Activated CD8-positive, alpha-beta memory T cell treated with anti-CD3 and anti-CD28 coated beads, Interleukin-2, amount 10 ng/mL, durations not matched to agents 7 days and 5 days (primary cell): Measurements from ENCODE around the gene EPB41L5. TPM values are rescaled to one million over a fixed set of nuclear protein-coding genes. Genes with fewer than 3 reads are reported as not detected.
"Not testable (repeated sequence)": the region's sequence is repeated elsewhere in the genome, so short reads cannot be mapped to it uniquely, and the experiment has no call there.

Experiments
- ATAC-seq: fragments of 150-1000 bp; cut with Tn5 transposase; one replicate; pipeline ENCODE4 v1.10.0; 2021; ENCODE audit warnings: moderate library complexity
- CTCF ChIA-PET: fragments of 350-600 bp; sonication (Branson Sonifier 250); formaldehyde crosslinking; loops from one replicate; lab custom pipeline; 2021; ENCODE audit warnings: antibody characterized with exemption; lab: Charles Lee
- DNase-seq: peaks from one replicate; pipeline ENCODE4 v3.0.0-alpha.2; 2020
- H3K27ac Mint-ChIP-seq: one replicate; pipeline ENCODE4 v1.8.0; 2021; ENCODE audit warnings: mild to moderate bottlenecking, mixed read lengths
- H3K27me3 Mint-ChIP-seq: one replicate; pipeline ENCODE4 v1.8.0; 2021; ENCODE audit warnings: mixed read lengths
- H3K36me3 Mint-ChIP-seq: one replicate; pipeline ENCODE4 v1.8.0; 2021; ENCODE audit warnings: mild to moderate bottlenecking, mixed read lengths
- H3K4me1 Mint-ChIP-seq: one replicate; pipeline ENCODE4 v1.8.0; 2021; ENCODE audit warnings: mixed read lengths
- H3K4me3 Mint-ChIP-seq: one replicate; pipeline ENCODE4 v1.8.0; 2021; ENCODE audit warnings: mild to moderate bottlenecking, moderate library complexity, mixed read lengths
- H3K9me3 Mint-ChIP-seq: one replicate; pipeline ENCODE4 v1.8.0; 2022; ENCODE audit warnings: low read depth, mixed read lengths
- total RNA-seq, 2 experiments: library from RNA; stranded (reverse); gene quantifications; one replicate each; pipeline ENCODE4 v1.2.3, GENCODE V29; 2021

The EPB41L5 gene
- total RNA-seq, 2 experiments from 2014 or later = 1.9 to 2.2 TPM

DNA sequence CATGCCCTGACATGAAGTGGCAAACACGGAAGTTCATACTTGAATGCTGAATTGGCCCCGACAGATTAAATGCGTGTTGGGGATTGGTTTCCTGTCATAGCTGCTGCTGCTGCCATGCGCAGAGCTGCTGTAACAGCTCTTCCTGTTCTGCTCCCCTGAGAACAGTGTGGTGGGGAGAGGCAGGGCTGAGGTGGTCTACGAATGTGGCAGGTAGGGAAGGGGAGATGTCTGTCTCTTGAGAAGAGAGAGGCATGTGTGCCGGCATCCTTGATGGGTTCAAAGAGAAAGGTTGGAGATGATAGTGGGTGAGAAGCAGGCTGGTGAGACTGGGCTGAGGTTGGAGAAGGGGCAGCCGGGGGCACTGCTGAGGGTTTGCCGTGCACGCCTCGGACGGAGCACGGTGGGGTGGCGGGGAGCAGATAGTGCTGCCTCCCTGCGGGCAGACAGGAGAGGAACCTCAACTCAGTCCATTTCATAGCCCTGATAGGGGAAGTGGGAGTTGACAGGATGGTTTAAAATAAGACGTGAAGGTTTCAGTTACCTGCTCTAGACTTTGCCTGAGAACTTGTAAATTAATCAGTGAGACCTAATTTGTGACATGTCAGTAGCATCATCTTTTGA lies 164.2 kb downstream of the EPB41L5 start:
- Mint-ChIP-seq H3K4me1 (peaks cover 55% of the 10 kb centered on the region), H3K36me3 (peaks cover 2% of the 10 kb centered on the region), H3K4me3 (peak overlapping the region; percentile 89), H3K27ac (peak overlapping the region; percentile 96), H3K27me3 (no peaks in the 10 kb centered on the region), H3K9me3 (no peaks in the 10 kb centered on the region)
- CTCF ChIA-PET = interaction anchor here (0.6 to 6.4 kb wide), 27 partner anchors 8 to 504 kb away, joined by 3 to 93 read pairs (median 4); partner anchors contain the start of genes EPB41L5, PTPN4 and TMEM185B
- DNase-seq = peak; percentile 89
- ATAC-seq = peak; percentile 95

DNA sequence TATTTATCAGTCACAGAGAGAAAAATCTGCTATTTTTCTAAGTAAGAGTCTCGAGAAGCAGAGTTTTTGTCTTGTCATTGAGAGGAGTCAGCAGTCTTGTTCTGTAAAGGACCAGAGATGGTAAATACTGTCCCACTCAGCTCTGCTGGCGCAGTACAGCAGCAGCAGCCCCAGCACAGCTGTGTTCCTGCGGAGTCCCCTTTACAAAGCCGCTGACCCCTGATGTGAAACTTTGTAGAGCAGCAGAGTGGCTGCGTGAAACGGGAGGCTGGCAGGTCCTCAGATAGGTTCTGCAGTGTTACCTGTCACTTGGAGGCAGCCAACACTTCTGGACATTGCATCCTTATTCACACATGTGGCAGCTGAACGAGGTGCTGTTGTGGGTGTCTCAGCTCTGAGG lies 165.1 kb downstream of the EPB41L5 start:
- DNase-seq = no peak
- H3K4me1 Mint-ChIP-seq = peaks cover 62% of the 10 kb centered on the region

DNA sequence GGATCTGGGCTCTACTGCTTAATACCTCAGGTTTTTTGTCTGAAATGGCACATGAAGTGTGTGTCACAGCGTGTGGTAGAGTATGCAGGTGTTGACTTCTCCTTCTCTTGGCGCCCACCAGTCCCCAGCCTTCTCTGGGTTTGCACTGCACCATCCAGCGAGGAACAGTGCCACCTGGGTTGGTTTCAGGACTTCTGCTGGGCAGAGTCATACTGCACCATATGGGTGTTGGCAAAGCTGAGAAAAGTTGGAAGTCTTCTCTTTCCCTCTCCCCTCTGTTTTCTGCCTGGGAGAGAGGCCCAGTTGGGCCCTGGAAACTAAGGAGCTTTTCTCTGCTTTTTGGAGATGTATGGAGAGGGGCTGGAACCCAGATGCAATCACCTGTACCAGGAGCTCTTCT lies 166.5 kb downstream of the EPB41L5 start:
- ATAC-seq = no peak
- H3K4me3 Mint-ChIP-seq = no peak overlapping the region
- DNase-seq = no peak
- no peaks in the 10 kb centered on the region for H3K9me3 Mint-ChIP-seq
- CTCF ChIA-PET = interaction anchor here (5.4 to 6.4 kb wide), 2 partner anchors 70 to 132 kb away, joined by 82 to 93 read pairs; no protein-coding TSS in a partner anchor
- H3K36me3 Mint-ChIP-seq = peaks cover 7% of the 10 kb centered on the region
- no peaks in the 10 kb centered on the region for H3K27me3 Mint-ChIP-seq
- H3K27ac Mint-ChIP-seq = peak overlapping the region; percentile 7
- peaks cover 65% of the 10 kb centered on the region for H3K4me1 Mint-ChIP-seq

More for the DNA sequence above, 165.1 kb downstream of the EPB41L5 start:
- Mint-ChIP-seq H3K36me3 (peaks cover 3% of the 10 kb centered on the region), H3K27me3 (no peaks in the 10 kb centered on the region), H3K9me3 (no peaks in the 10 kb centered on the region), H3K4me3 (peak overlapping the region; percentile 89), H3K27ac (peak overlapping the region; percentile 96)
- CTCF ChIA-PET = interaction anchor here (0.6 to 6.4 kb wide), 11 partner anchors 53 to 537 kb away, joined by 3 to 93 read pairs (median 3); no protein-coding TSS in a partner anchor
- no peak for ATAC-seq

DNA sequence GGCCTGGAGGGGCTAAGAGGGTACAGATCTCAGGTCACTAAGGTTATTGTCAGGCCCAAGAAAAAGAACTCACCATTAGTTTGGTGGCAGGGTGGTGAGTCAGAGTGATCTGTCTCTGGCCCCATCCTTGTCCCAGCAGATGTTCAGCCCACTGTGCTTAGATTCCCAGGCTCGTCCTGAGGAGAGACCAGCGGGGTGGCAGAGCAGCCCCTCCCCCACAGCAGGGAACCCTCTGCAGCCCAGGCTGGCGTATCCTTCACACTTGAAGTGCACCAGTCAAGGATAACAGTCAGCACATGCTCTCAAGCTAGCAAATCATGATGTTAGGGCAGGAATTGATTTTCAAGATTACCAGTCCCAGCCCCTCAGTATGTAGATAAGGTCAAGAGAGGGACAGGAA lies 167.2 kb downstream of the EPB41L5 start:
- ATAC-seq = no peak
- Mint-ChIP-seq H3K36me3 (peaks cover 7% of the 10 kb centered on the region), H3K4me1 (peaks cover 67% of the 10 kb centered on the region), H3K9me3 (no peaks in the 10 kb centered on the region), H3K27ac (no peak overlapping the region), H3K4me3 (no peak overlapping the region), H3K27me3 (no peaks in the 10 kb centered on the region)
- CTCF ChIA-PET = interaction anchor here (1.1 to 6.4 kb wide), 3 partner anchors 8 to 133 kb away, joined by 3 to 82 read pairs (median 17); no protein-coding TSS in a partner anchor
- no peak for DNase-seq

DNA sequence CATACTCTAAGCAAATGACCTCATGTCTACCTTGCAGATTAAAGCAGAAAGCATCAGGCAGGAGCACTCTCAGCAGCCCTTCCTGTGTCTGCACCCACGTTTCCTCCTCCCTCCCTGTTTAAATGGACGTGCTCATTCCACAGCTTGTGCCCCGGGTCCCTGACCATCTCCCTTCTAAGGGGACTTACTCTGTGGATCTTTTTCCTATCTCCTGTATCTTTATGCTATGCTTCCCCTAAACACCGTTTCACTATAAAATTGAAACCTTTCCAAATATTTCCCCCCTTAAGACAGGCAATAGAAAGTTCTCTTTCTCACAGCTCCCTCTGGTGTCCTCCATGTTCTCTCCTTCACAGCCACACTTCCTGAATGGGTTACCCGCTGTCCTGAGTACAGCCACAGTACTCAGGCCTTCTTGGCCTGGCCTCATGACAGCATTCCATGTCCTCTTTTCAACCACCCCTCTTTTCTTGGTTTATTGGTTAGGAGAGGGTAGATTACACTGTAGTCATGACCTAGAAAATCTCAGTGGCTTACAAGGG lies 169.2 kb downstream of the EPB41L5 start:
- Mint-ChIP-seq H3K27me3 (peaks cover 4% of the 10 kb centered on the region), H3K36me3 (peaks cover 7% of the 10 kb centered on the region), H3K9me3 (no peaks in the 10 kb centered on the region), H3K4me3 (peak overlapping the region; percentile 16), H3K4me1 (peaks cover 51% of the 10 kb centered on the region), H3K27ac (peak overlapping the region; percentile 76)
- no peak for ATAC-seq
- no peak for DNase-seq
- CTCF ChIA-PET = interaction anchor here (0.8 to 3.7 kb wide), 5 partner anchors 13 to 540 kb away, joined by 3 to 17 read pairs (median 4); no protein-coding TSS in a partner anchor

DNA sequence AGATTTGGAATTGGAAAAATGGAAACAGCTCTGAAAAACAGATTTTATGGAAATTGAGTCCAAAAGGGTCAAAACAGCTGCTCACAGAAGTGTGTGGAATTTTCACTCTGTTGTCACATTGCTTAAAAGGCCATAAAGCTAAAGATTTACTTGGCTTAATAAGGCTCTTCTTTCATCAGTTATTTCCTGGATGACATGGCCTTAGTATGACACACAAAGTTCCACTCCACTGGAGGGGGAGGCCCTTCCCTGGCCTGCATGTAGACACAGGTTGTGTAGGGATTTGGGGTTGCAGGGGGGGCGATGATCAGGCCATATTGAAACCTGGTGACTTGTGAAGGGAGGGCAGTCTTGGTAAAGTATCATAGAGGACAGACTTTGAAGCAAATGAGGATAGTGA lies 176.3 kb downstream of the EPB41L5 start:
- ATAC-seq (no peak), DNase-seq (no peak)
- peaks cover 22% of the 10 kb centered on the region for H3K27me3 Mint-ChIP-seq
- CTCF ChIA-PET = no interaction called here
- peaks cover 10% of the 10 kb centered on the region for H3K36me3 Mint-ChIP-seq
- peaks cover 6% of the 10 kb centered on the region for H3K4me1 Mint-ChIP-seq
- H3K9me3 Mint-ChIP-seq = peaks cover 9% of the 10 kb centered on the region
- no peak overlapping the region for H3K4me3 Mint-ChIP-seq
- H3K27ac Mint-ChIP-seq = no peak overlapping the region

DNA sequence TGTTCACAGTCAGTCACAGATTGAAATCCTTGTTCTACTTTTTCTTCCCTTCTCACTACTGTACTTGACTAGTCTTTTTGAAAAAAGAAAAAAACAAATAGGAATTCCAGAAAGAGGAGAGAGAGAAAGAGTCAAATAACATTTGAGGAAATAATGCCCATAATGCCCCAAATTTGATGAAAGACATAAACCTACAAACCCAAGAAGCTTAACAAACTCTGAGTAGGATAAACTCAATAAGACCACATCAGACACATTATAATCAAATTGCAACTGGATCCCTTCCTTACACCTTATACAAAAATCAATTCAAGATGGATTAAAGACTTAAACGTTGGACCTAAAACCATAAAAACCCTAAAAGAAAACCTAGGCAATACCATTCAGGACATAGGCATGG lies 179.4 kb downstream of the EPB41L5 start:
- ATAC-seq (no peak), DNase-seq (no peak)
- Mint-ChIP-seq H3K27me3 (peaks cover 18% of the 10 kb centered on the region), H3K27ac (no peak overlapping the region), H3K36me3 (peaks cover 19% of the 10 kb centered on the region), H3K4me3 (no peak overlapping the region), H3K9me3 (peaks cover 13% of the 10 kb centered on the region), H3K4me1 (no peaks in the 10 kb centered on the region)
- CTCF ChIA-PET = no interaction called here

DNA sequence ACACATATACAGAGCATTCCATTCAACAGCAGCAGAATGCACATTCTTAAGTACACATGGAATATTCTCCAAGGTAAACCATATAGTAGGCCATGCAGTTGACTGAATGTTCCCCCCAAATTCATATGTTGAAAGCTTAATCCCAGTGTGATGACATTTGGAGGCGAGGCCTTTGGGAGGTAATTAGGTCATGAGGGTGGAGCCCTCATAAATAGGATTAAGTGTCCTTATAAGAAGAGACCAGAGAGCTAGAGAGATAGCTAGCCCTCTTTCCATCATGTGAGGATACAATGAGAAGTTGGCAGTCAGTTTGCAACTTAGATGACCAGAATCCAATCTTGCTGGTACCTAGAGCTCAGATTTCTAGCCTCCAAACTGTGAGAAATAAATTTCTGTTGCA lies 182.7 kb downstream of the EPB41L5 start:
- ATAC-seq (no peak), DNase-seq (no peak)
- Mint-ChIP-seq H3K27me3 (peaks cover 14% of the 10 kb centered on the region), H3K36me3 (peaks cover 24% of the 10 kb centered on the region), H3K9me3 (peaks cover 13% of the 10 kb centered on the region), H3K27ac (no peak overlapping the region), H3K4me3 (no peak overlapping the region), H3K4me1 (no peaks in the 10 kb centered on the region)
- CTCF ChIA-PET = interaction anchor here (1.2 to 1.6 kb wide), 6 partner anchors 10 to 34 kb away, joined by 3 to 6 read pairs (median 4); no protein-coding TSS in a partner anchor

DNA sequence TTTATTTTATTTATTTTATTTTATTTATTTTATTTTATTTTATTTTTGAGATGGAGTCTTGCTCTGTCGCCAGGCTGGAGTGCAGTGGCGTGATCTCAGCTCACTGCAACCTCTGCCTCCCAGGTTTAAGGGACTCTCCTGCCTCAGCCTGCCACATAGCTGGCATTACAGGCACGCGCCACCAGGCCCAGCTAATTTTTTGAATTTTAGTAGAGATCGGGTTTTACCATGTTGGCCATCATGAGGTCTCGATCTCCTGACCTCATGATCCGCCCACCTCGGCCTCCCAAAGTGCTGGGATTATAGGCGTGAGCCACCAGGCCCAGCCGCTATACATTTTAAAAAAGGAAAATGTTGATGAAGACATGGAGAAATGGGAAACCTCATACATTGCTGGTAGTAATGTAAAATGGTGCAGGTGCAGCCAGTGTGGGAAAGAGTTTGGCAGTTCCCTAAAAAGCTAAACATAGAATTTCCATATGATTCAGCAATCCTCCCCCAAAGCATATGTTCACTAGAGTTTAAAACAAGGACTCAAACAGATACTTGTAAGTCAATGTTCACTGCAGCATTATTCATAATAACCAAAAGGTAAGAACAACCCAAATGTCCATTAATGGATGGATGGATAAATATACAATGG lies 187.1 kb downstream of the EPB41L5 start:
- H3K9me3 Mint-ChIP-seq, H3K27ac Mint-ChIP-seq, DNase-seq, H3K4me3 Mint-ChIP-seq, H3K27me3 Mint-ChIP-seq, H3K4me1 Mint-ChIP-seq, ATAC-seq: not testable (repeated sequence)
- CTCF ChIA-PET = interaction anchor here (1.8 kb wide), 1 partner anchor 25 kb away, joined by 5 read pairs; no protein-coding TSS in a partner anchor
- H3K36me3 Mint-ChIP-seq = peaks cover 14% of the 10 kb centered on the region

DNA sequence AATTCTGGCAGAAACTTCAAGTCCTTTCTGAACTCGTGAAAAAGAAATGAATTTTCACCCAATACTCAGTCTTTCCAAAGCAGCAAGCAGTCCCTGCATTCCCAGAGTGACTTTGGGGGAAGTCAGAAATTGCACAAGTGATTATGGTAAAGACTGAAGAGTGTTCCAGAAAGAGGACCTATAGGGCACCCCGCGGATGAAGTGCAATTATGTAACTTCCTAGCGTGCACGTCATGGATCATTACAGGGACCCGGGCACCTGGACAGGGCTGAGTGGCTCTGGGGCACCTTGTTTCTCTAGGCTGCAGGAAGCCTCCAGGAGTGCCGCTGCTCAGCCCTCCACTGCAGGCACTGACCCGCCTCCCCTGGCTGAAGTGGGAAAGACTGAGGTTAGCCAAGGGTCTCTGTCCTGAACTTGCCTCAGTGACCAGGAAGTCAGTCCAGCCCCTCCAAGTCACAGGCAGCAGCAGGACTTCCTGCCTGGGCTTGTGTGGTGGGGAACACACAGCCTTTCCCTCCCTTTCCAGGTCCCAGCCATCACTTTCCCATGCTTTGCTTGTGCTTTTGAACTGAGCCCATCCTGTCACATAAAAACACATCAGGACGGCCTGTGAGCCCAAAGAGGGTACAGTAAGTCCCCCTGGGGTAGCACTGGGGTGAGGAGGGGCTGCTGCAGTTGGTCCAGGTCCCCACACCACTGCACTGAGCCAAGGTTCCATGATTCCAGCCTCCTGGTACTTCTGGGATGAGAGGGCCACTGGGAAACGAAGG lies 190.6 kb downstream of the EPB41L5 start:
- ATAC-seq (no peak), DNase-seq (no peak)
- no peaks in the 10 kb centered on the region for H3K27me3 Mint-ChIP-seq
- H3K36me3 Mint-ChIP-seq = peaks cover 5% of the 10 kb centered on the region
- H3K4me3 Mint-ChIP-seq = no peak overlapping the region
- H3K4me1 Mint-ChIP-seq = peaks cover 8% of the 10 kb centered on the region
- CTCF ChIA-PET = interaction anchor here (1.1 to 2.1 kb wide), 5 partner anchors 11 to 110 kb away, joined by 3 to 17 read pairs (median 5); no protein-coding TSS in a partner anchor
- H3K9me3 Mint-ChIP-seq = peaks cover 2% of the 10 kb centered on the region
- no peak overlapping the region for H3K27ac Mint-ChIP-seq

DNA sequence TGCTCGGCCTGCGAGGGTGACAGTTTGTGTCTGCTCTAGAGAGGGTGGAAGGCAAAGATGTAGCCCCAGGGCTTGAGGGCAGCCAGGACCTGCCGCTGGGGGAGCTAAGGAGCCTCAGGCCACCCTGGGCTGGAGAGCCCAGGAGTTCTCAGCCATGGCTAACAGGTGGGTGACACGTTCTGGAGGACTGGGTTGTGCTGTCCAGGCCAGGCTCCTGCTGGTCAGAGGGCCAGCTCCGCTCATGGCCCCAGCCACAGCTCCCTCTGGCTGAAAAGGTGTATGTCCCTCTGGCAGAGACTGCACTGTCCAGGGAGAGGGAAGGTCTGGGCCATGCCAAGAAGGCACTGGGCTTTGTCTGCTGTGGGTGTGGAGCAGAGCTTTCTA lies 191.1 kb downstream of the EPB41L5 start:
- CTCF ChIA-PET = interaction anchor here (1.2 to 2.1 kb wide), 4 partner anchors 11 to 109 kb away, joined by 3 to 17 read pairs (median 8); no protein-coding TSS in a partner anchor
- Mint-ChIP-seq H3K4me3 (no peak overlapping the region), H3K4me1 (peaks cover 8% of the 10 kb centered on the region), H3K36me3 (peaks cover 3% of the 10 kb centered on the region), H3K9me3 (no peaks in the 10 kb centered on the region), H3K27ac (no peak overlapping the region), H3K27me3 (no peaks in the 10 kb centered on the region)
- DNase-seq (no peak), ATAC-seq (no peak)

DNA sequence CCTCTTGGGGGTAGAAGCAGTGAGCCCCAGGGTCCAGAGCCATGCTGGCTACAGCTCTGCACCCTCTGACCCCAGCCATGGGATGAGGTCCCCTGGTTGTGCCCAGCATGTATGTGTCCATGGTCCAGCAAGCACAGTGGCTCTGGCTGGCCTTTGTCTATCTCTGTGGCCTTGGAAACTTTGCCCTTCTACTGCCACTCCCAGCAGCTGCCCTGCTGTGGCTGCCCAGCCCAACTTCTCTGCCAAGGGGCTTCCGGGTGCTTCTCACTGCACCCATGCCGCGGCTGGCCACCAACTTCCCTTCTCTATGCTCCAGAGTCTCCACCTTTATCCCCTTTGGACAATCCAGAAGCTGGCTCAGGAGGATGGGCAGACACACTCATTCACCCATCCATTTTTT lies 191.5 kb downstream of the EPB41L5 start:
- CTCF ChIA-PET = interaction anchor here (1.2 to 2.1 kb wide), 5 partner anchors 10 to 109 kb away, joined by 3 to 17 read pairs (median 5); no protein-coding TSS in a partner anchor
- ATAC-seq (no peak), DNase-seq (no peak)
- Mint-ChIP-seq H3K4me3 (no peak overlapping the region), H3K27me3 (no peaks in the 10 kb centered on the region), H3K27ac (no peak overlapping the region), H3K9me3 (no peaks in the 10 kb centered on the region), H3K36me3 (peaks cover 2% of the 10 kb centered on the region), H3K4me1 (peaks cover 8% of the 10 kb centered on the region)
